ENCODE data around the gene SLC6A1. TPM values are rescaled to one million over a fixed set of nuclear protein-coding genes. Genes with fewer than 3 reads are reported as not detected.
A peak's percentile ranks its signal among the peaks of the same experiment; 100 is the strongest.

SLC6A1 gene
- total RNA-seq, 1 donor from 2014 or later, result not detected

DNA sequence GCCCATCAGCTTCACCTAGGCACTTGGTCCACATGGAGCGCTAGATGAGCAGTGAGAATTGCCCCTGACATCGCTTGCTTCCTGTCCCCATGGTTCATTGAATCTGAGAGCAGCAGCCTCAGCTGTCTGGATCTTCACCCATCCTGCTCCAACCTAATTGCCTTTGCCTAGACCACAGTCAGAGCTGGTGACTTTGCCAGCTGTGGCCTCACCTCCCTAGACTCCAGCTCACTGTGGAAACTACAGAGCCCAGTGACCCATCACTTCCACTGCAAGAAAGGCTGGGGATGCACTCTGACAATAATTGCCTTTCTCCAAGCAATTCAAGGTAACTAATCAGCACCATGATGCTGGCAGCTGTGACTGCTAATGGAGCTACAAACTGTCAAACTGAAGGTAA lies 30.6 kb upstream of the SLC6A1 start:
- no peaks in the 10 kb centered on the region for H3K36me3 Mint-ChIP-seq (ENCODE audit: insufficient read depth)
- no peak overlapping the region for H3K4me3 Mint-ChIP-seq (ENCODE audit: low read depth)
- no peaks in the 10 kb centered on the region for H3K9me3 Mint-ChIP-seq (ENCODE audit: low read depth)
- TF ChIP-seq, protein P1, sequence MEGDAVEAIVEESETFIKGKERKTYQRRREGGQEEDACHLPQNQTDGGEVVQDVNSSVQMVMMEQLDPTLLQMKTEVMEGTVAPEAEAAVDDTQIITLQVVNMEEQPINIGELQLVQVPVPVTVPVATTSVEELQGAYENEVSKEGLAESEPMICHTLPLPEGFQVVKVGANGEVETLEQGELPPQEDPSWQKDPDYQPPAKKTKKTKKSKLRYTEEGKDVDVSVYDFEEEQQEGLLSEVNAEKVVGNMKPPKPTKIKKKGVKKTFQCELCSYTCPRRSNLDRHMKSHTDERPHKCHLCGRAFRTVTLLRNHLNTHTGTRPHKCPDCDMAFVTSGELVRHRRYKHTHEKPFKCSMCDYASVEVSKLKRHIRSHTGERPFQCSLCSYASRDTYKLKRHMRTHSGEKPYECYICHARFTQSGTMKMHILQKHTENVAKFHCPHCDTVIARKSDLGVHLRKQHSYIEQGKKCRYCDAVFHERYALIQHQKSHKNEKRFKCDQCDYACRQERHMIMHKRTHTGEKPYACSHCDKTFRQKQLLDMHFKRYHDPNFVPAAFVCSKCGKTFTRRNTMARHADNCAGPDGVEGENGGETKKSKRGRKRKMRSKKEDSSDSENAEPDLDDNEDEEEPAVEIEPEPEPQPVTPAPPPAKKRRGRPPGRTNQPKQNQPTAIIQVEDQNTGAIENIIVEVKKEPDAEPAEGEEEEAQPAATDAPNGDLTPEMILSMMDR (IDR thresholded peaks at IDR 0.05; ENCODE audit: unreplicated experiment), result no peak
- H3K27me3 Mint-ChIP-seq, result peaks cover 48% of the 10 kb centered on the region
- H3K4me1 Mint-ChIP-seq (ENCODE audit: low read depth), result no peaks in the 10 kb centered on the region
- DNase-seq (ENCODE audit: low spot score, unreplicated experiment), result no peak
- H3K27ac Mint-ChIP-seq, result no peak overlapping the region

DNA sequence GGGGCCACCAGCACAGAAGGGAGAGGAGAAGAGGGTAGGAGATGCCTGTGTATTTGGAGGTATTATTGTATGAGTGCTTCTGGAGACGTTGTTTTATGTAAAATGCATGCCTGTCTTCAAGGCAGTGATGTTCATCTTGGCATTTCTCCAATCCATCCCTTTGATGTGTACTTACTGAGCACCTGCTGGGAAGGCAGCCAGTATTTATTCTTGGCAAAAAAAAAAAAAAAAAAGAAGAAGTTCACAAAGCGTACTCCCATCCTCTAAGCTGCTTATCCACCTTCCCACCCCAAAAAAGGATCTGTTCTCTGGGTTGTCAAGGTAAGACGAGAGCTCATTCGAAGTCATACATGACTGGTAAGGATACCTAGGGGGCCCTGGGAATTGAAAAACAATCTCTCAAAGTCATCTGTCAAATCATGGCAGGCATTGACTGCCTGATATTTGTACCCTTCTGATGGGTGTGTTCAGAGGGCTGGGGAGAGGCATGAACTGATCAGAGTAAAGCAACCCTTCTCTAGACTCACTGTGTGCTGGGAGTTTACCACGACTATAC lies 30.0 kb upstream of the SLC6A1 start:
- no peaks in the 10 kb centered on the region for H3K9me3 Mint-ChIP-seq (ENCODE audit: low read depth)
- TF ChIP-seq, protein P1 (IDR thresholded peaks at IDR 0.05; ENCODE audit: unreplicated experiment), result no peak
- no peak overlapping the region for H3K27ac Mint-ChIP-seq
- no peaks in the 10 kb centered on the region for H3K36me3 Mint-ChIP-seq (ENCODE audit: insufficient read depth)
- DNase-seq (ENCODE audit: low spot score, unreplicated experiment), result no peak
- no peak overlapping the region for H3K4me3 Mint-ChIP-seq (ENCODE audit: low read depth)
- peaks cover 51% of the 10 kb centered on the region for H3K27me3 Mint-ChIP-seq
- no peaks in the 10 kb centered on the region for H3K4me1 Mint-ChIP-seq (ENCODE audit: low read depth)

DNA sequence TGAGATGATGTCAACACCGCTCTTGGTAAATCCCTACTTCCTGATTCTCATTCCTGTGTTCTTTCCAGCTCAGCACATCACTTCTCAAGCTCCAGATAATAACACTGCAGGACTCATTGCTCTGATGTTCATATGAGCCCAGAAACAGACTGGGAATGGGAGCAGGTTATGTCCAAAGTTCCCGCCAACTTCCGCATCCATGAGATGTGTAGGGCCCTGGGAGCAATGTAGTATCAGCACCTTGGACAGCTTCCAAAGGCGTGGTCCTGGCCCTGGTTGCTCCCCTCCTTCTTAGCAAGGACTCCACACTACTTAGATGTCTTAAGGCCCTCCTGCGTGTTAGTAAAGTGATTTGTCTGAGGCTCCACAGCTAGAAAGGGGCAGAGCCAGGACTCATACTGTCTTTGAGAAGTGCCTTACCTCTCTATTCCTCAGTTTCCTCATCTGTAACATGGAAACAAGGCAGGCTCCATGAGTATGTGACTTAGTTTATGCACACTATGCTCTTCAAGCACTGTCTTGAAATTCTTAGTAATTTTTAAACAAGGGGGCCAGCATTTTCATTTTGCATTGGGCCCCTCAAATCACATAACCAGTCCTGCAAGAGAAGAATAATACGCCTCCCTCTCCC lies 27.9 kb upstream of the SLC6A1 start:
- peak; percentile 36 for DNase-seq (ENCODE audit: low spot score, unreplicated experiment)
- Mint-ChIP-seq H3K27ac (no peak overlapping the region), H3K4me1 (ENCODE audit: low read depth) (no peaks in the 10 kb centered on the region), H3K27me3 (peaks cover 58% of the 10 kb centered on the region), H3K9me3 (ENCODE audit: low read depth) (no peaks in the 10 kb centered on the region), H3K36me3 (ENCODE audit: insufficient read depth) (no peaks in the 10 kb centered on the region), H3K4me3 (ENCODE audit: low read depth) (no peak overlapping the region)
- TF ChIP-seq, protein P1 (IDR thresholded peaks at IDR 0.05; ENCODE audit: unreplicated experiment), result no peak

DNA sequence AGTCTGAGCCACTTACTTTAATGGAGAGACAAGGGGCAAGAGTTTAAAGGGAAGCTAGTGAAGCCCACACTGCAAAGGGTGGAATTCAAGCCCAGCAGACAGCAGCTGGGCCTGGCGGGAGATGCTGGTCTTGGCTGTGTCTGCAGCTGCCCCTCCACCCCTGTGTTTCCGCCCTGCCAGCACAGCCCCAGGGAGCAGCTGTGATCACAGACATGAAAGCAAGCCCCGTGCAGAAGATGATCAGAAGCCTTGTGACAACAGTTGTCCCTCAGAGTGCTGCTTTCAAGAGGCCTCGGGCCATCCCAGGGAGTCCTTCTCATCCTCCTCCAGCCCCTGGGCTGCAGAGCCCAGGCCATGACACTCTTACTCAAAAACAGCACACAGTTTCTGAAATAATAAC lies 24.1 kb upstream of the SLC6A1 start:
- Mint-ChIP-seq H3K4me3 (ENCODE audit: low read depth) (no peak overlapping the region), H3K36me3 (ENCODE audit: insufficient read depth) (no peaks in the 10 kb centered on the region), H3K27me3 (peaks cover 70% of the 10 kb centered on the region), H3K4me1 (ENCODE audit: low read depth) (no peaks in the 10 kb centered on the region), H3K9me3 (ENCODE audit: low read depth) (no peaks in the 10 kb centered on the region), H3K27ac (no peak overlapping the region)
- DNase-seq (ENCODE audit: low spot score, unreplicated experiment), result no peak
- TF ChIP-seq, protein P1 (IDR thresholded peaks at IDR 0.05; ENCODE audit: unreplicated experiment), result no peak

DNA sequence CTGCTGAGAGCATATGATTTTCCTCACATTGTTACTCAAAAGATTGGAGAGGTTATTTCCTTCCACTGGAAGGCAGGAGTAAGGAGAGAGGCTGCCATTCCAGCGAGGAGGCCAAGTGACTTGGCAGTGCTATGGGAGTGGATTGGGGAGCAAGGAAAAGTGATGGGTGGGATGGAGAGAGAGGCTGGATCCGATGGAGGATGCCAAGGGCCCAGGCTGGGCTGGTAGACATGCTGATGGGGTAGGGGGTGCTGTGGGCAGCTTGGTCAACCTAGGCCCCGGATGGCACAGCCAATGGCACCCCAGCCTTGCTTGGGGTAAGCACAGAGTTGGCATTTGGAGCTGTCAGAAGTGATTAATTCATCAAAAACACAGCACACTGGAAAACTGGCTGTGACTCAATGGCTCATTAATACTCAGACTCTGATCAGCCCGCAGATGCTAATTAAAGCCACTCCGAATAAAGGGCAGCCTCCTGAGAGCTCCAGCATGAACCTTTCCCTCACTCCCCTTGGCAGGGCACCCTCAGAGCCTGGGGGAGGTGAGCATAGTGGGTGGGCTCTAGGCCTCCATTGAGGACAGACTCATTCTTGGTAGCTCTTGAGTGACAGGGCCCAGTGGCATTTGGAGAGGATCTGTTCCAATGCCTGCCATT lies 22.1 kb upstream of the SLC6A1 start:
- Mint-ChIP-seq H3K4me1 (ENCODE audit: low read depth) (no peaks in the 10 kb centered on the region), H3K9me3 (ENCODE audit: low read depth) (no peaks in the 10 kb centered on the region), H3K4me3 (ENCODE audit: low read depth) (no peak overlapping the region), H3K36me3 (ENCODE audit: insufficient read depth) (no peaks in the 10 kb centered on the region), H3K27me3 (peaks cover 68% of the 10 kb centered on the region), H3K27ac (no peak overlapping the region)
- TF ChIP-seq, protein P1 (IDR thresholded peaks at IDR 0.05; ENCODE audit: unreplicated experiment), result no peak
- no peak for DNase-seq (ENCODE audit: low spot score, unreplicated experiment)

Measured in progenitor cell of endocrine pancreas (in vitro differentiated cells).